GM12864 (cell line): Measurements from ENCODE around the gene PRKAR2B.
"Not testable (repeated sequence)": the region's sequence is repeated elsewhere in the genome, so short reads cannot be mapped to it uniquely, and the experiment has no call there.

Experiments
- DNase-seq: peaks from one replicate; pipeline ENCODE4 v3.0.0-alpha.2; 2011; ENCODE audit warnings: low read depth
- H3K4me3 ChIP-seq: 2 replicates; pipeline ENCODE4 v1.5.1; 2011; ENCODE audit warnings: mild to moderate bottlenecking, low read depth, low read length, control low read depth
- CTCF ChIP-seq: IDR thresholded peaks from 2 replicates; pipeline ENCODE4 v1.5.1; 2011; ENCODE audit warnings: low read depth, mild to moderate bottlenecking, moderate library complexity, low read length, control low read depth, inconsistent platforms; ENCODE audit errors: missing control alignments

The PRKAR2B gene

GRCh38 chr7:107034553-107034952 lies 10.0 kb upstream of the PRKAR2B start:
- TF ChIP-seq CTCF: no peak
- no peak for DNase-seq
- no peak overlapping the region for H3K4me3 ChIP-seq

DNA sequence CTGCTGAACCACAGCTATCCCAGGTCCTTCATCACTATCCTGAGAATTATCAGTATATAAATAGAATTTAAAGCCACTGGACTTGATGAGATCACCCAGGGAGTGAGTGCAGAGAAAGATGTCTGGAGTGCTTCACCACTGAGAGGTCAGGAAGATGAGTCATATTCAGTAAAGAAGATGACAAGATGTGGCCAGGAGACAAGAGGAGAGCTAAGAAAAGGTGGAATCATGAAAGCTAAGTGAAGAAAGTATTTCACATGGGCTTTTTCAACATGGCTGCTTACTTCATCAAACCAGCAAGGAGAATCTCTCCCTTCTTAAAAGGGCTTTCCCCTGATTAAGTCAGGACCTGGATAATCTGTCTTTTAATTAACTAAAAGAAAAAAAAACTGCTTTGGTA lies 9.1 kb upstream of the PRKAR2B start:
- no peak overlapping the region for H3K4me3 ChIP-seq
- no peak for TF ChIP-seq CTCF
- DNase-seq: no peak

GRCh38 chr7:107036535-107036934 lies 8.0 kb upstream of the PRKAR2B start:
- no peak for DNase-seq
- H3K4me3 ChIP-seq: no peak overlapping the region
- no peak for TF ChIP-seq CTCF

DNA sequence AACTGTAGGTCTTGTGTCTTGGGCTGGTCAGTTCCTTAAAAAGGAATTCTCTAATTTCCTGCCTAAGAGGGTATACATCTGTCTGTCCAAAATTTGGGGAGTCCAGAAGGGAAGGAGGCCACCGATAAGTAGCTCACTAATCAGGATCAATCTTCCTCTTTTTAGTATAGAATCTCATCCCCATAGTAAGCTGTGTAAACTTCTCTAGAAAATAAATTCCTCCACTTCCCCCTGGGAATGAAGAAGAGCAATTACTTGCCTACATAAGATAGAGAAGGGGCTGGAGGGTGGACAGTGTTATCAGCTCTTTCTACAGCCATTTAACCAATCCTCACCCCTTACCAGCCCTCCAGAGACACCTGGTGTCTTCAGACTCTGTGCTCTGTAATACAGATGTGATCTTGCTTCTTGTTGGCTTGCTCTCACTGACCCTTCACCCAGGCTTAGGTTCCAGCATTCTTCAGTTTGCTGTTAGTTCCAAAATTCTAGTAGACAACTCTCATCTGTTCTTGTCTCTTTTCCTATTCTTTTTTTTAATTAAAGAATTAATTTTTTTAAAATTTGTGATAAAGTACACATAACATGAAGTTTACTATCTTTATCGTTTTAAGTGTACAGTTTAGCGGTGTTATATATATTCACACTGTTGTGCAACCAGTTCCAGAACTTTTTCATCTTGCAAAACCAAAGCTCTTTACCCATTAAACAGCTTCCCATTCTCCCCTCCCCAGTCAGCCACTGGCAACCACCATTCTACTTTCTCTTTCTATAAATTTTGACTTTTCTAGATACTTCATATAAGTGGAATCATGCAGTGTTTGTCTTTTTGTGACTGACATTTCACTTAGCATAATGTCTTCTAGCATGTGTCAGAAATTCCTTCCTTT lies 6.5 kb upstream of the PRKAR2B start:
- no peak for DNase-seq
- no peak for TF ChIP-seq CTCF
- no peak overlapping the region for H3K4me3 ChIP-seq

DNA sequence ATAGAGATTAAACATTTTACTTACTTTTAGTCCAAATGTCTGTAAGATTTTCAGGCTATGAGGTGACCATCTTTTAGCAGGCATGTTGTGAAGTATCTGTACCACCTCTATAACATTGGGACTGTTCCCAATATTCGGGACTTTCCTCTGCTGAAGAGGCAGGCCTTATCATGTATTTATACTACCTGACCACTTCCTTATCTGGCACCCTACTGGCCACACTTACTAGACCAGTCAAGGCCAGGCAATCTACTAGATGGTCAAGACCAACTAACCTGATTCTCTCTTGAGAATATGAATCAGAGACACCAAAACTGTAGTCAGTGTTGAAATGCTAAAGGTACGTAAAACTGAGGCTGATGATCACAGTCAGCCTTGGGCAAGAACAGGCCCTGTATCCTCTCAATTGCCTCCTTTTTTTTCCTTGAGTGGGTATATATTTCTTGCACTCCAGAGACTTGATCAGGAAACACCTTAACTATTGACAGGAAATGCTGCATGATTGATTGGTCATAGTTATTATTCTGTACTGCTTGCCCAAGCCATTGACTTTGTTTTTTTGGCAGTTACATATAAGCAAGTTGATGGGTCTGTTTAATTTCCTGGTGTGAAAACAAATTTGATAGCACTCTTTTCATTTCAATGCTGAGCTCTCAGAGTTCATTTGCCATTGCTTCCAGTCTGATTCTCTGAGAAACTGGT lies 5.2 kb upstream of the PRKAR2B start:
- DNase-seq: no peak
- no peak for TF ChIP-seq CTCF
- H3K4me3 ChIP-seq: no peak overlapping the region

- H3K4me3 ChIP-seq: no peak overlapping the region
- DNase-seq: no peak
- TF ChIP-seq CTCF: no peak
Observed at GRCh38 chr7:107041097-107041496, 3.4 kb upstream of the PRKAR2B start.

- not testable (repeated sequence) for H3K4me3 ChIP-seq, DNase-seq
Observed at GRCh38 chr7:107041764-107042163, 2.7 kb upstream of the PRKAR2B start.

GRCh38 chr7:107042326-107042910 lies 2.1 kb upstream of the PRKAR2B start:
- DNase-seq, H3K4me3 ChIP-seq: not testable (repeated sequence)
